ENCODE results near the gene C12orf56.

The C12orf56 gene, protein sequence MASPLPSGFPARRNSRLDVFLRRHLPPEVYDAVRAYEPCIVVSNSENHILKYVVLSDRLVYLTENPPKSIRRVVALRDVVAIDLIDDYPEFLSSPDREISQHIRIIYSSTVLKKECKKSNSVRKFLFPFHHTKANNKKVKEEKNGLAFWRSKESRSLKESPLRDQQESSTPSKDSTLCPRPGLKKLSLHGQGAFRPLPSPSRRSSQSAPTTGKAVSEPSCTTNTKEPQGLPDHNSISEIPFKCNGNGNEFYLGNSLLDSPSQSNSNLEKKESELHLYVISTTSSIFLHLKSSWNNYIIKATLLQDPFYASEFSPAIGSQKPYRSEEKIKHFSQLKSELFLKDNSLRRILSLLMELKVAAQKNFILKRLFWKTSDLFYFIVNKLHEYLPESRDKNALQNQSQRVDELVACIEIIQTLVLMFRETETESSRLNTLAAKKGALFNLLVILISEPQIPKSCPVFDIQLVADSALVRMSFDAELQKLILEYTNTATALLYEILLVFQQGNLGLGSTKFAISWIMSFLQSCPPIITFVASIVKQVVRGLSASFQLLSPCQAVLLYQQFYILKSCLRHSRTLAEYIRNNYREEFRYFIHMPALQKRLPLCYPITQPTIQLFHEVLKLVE

GRCh38 chr12:64390275-64390851 lies at the start of gene C12orf56:
C12orf56 (minus strand) TSS chr12:64390758; CDS start chr12:64390565, 193 bp downstream.
- peak; percentile 23 for DNase-seq

DNA sequence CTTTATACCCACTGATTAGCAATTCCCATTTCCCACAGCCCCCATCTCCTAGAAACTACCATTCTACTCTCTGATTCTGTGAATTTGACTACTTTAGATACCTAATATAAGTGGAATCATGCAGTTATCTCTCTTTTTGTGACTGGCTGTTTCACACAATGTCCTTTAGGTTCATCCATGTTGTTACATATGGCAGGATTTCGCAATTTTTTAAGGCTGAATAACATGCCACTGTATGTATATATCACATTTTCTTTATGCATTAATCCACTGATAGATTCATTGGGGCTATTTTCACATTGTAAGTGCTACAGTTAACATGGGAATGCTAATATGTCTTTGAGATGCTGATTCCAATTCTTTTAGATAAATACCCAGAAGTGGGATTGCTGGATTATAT lies 49.5 kb upstream of the C12orf56 start:
- no peak for DNase-seq

DNA sequence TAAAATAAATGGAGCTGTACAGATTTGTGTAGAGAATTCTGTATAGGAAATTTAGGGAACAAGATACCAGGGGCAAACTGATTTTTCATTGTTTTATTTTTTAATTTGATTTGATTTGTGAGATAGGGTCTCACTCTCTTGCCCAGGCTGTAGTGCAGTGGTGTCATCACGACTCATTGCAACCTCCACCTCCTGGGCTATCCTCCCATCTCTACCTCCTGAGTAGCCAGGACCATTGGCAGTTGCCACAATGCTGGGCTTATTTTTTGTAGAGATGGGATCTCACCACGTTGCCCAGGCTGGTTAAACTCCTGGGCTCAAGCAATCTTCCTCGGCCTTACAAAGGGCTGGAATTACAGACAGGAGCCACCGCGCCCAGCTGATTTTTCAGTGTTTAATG lies 43.4 kb upstream of the C12orf56 start:
- no peak for DNase-seq

GRCh38 chr12:64431791-64432190 lies 41.2 kb upstream of the C12orf56 start:
- DNase-seq = no peak

GRCh38 chr12:64430886-64431285 lies 40.3 kb upstream of the C12orf56 start:
- DNase-seq = no peak

GRCh38 chr12:64428956-64429355 lies 38.4 kb upstream of the C12orf56 start:
- DNase-seq = no peak

DNA sequence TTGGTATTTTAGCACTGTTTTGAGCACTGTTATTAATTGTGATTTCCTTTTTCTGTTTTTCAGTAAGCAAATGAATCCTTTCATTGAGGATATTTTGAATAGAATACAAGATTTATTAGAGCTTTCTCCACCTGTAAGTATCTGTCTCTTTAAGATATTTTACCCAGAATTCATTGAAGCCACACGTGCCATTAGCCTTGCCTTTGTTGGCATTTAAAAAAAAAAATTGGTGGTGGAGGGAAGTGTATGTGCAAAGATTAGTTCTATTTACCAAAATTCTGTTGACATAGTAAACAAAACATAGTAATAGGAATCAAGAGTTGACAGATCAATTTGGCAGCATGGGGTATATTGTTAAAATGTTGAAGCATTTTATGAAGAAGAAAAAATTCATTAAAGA lies 37.4 kb upstream of the C12orf56 start:
- DNase-seq = no peak

DNA sequence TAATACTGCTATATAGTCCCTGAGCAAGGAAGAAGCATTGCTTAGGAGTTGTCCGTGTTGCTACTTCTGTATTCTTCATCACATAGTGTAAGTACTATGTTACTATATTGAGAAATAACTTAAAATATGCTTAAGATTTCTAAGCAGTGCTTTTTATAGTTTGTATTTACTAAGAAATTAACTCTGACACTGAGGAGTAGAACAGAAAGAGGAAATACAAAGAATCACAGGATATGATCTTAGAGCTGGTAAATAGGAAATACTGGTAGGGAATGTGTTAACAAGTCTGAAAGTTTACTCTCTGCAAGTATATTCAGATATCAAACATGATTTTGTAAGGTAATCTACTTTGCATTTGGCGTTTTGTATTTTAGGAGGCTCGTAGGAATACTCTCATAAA lies 29.1 kb upstream of the C12orf56 start:
- no peak for DNase-seq

GRCh38 chr12:64418209-64418608 lies 27.7 kb upstream of the C12orf56 start:
- DNase-seq = no peak

GRCh38 chr12:64413884-64414283 lies 23.3 kb upstream of the C12orf56 start:
- DNase-seq = no peak

- no peak for DNase-seq
These were observed 21.9 kb upstream of the C12orf56 start for GRCh38 chr12:64412459-64412858.

DNA sequence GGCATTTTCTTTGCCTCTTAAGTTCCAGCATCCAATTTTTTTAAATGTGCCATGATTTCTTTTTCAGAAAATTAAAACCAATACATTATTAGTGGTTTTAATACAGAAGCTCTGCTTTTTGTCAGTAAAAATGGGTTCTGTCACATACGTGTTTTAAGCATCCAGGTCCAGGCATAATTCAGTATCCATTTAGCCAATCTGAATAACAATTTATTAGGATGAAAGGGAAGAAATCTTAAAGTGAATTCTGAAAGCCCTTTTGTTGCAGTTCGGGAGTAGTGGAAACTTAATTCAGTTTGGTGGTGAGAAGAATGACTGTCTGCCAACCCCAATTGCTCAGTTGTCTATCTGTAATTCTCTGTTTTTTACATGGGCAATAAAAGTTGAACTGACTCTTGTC lies 20.9 kb upstream of the C12orf56 start:
- DNase-seq = no peak

GRCh38 chr12:64407342-64408223 lies 17.0 kb upstream of the C12orf56 start:
- DNase-seq = no peak

DNA sequence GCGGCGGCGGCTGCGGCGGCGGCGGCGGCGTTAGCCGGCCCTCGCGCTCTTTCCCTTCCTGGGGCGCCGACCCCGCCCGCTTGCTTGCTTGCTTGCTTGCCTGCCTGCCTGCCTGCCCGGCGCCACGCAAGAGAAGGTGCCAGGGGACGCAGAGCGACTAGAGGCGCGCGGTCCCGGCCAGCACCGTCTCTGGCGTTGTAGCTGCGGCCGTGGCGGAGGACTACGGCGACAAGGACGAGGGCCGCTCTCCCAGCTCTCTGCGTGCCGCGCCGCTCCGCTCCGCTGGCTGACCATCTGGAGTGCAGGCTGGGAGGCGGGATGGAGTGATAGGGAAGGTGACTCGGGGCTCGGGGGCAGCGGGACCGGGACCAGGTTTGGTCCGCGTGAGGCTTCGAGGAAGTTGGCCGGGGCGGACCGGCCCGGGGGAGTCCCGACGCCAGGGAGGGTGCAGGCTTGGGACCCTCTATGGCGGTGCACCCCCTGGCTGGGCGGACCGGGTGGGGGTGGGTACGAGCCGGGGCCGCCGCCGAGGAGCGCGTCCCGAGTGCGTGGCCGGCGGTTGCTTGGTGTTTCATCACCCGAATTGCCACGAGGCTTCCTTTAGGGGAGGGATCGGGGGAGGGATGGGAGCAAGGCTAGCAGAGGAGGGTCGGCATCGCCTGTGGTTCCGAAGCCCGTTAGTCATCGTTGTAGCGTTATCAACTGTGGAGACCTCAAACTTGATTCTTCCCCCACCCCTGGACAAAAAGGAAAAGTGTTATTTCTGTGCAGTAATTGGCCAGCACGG lies 14.1 kb upstream of the C12orf56 start:
- DNase-seq = peak; percentile 84

DNA sequence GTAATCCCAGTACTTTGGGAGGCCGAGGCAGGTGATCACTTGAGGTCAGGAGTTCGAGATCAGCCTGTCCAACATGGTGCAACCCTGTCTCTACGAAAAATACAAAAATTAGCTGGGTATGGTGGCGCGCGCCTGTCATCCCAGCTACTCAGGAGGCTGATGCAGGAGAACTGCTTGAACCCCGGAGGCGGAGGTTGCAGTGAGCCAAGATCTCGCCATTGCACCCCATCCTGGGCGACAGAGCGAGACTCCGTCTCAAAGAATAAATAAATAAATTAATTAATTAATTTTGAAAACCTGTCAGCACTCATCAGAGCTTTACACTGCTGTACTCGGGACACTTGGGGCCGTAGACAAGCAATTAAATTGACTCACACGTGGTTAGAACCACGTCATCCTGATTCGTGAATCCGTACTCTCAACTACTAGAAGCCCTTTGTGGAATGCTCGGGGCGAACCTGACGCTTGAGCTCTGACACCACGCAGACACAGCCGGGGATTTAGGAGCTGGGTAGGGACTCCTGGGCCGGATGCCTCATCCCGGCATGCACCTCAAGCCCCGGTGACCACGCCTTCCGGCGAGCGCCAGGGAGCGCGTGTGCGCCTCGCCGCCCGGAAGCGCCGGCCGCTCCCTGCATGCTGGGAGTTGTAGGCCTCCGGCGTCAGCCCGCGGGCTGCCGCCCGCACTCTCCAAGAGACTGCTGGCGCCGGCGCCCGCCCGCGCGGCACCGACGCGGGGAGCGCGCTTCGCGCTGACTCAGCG lies 13.3 kb upstream of the C12orf56 start, which contains the start of gene XPOT:
TSS of gene XPOT (plus strand) at position 686 of the 763 bp plus-strand sequence. CDS start 5,644 bp downstream, outside the sequence.
- peak; percentile 94 for DNase-seq

DNA sequence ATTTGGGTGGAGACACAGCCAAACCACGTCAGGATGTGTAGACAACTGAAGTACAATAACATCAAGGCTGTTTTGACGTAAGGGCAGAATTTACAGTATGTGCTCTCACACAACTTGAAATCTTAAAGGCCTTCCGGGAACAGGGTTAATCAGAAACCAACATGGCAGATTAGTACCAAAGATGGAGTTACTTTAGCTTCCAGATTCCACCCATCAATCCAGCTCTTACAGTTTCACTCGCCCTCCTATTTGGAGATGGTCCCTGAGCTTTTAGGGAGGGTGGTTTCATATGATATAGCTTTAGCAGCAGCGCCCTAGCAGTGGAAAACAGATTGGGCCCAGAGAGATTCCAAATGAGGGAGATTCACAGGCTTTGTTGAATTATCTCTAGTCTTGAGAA lies 11.6 kb upstream of the C12orf56 start:
- DNase-seq = no peak

DNA sequence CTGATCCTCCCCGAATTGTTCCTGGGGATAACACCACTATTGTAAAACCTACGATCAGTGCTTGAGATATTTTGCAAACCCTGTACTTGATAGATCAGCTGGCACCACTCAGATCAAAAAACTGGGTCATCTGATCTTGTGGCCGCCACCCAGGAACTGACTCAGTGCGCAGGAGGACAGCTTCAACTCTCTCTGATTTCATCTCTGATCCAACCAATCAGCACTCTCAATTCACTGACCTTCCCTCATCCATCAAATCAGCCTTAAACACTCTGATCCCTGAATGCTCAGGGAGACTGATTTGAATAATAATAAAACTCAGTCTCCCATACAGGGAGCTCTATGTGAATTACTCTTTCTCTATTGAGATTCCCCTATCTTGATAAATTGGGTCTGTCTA lies 9.5 kb upstream of the C12orf56 start:
- DNase-seq = no peak

DNA sequence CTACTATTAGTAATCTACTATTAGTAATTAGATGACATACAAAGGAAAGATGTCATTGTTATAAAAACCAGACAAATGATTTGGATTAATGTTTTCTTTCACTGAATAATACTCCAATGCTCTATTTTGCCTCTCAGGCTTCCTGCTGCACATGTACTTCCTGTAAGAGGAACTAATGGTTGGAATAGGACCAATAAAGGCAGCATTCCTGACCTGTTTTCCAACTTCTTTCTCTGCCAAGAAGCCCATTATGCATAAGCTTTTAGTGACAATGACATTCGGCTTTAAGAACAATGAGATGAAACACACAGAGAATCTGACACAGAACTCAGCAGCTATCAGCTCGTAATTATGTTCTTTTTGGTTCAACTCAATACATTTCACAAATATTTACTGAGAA lies 5.2 kb upstream of the C12orf56 start:
- DNase-seq = no peak

DNA sequence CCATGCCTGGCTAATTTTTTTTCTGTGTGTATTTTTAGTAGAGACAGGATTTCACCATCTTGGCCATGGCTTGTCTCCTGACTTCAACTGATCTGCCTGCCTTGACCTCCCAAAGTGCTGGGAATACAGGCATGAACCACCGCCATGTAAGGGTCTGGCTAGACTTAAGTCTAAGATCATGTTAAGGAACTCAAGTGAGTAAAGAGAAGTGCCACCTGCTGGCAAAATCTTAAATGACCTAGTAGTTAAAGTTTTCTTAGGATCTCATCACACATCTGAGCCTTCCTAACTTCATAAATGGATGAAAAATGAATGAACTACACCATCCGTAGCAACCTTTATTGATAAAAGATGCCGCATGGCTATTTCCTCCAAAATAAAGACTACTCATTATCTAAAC lies 1.7 kb upstream of the C12orf56 start:
- no peak for DNase-seq

DNA sequence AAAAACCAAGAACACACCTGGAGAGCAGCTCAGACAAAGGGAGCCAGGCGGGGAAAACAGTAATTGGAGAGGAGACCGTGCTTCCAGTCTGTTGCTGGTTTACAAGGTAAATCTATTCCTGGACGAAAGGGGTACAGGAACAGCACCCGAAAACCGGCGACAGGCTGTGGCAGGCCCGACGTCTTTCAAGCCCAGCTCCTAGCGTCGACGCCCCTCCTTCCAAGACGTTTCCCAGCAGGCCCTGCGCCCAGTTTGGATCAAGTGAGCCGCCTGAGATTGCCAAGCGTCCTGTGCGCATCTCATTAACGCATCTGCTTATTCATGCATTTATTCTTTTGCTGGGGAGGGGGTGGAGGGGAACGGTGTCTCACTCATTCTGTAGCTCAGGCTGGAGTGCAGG lies 1.4 kb downstream of the C12orf56 start:
- no peak for DNase-seq

- no peak for DNase-seq
These were observed 3.3 kb downstream of the C12orf56 start for GRCh38 chr12:64387197-64387816.

Measured in activated naive CD4-positive, alpha-beta T cell treated with anti-CD3 and anti-CD28 coated beads, Interleukin-2, amount 50 U/mL, for 16 hours (primary cell).